ENCODE data around the gene WWOX.
A peak's percentile ranks its signal among the peaks of the same experiment; 100 is the strongest.

WWOX gene

DNA sequence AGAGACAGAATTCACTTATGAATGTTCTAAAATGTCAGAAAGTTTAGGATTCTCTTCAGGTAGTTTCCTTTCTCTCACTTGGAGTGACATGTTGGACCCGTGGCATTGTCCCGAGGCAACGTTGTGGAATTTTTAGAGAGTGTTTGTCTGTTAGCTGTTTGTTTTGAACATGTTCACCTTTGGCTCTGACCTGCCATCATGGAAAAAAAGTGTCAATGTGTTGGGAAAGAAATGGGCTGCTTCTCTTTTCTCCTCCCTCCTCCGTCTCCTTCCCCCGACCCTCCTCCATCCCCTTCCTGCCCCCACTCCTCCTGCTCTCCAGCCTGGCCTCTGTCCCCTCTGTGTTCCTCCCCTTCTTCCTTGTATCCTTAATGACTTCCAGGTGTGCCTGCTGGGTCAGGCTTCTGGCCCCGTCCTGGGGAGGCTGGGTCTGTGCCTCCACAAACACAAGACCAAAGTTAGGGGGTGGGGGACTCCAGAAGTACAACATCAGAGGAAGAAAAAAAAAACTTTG lies 1038.0 kb downstream of the WWOX start:
- no peak for DNase-seq

GRCh38 chr16:79139799-79140198 lies 1040.3 kb downstream of the WWOX start:
- DNase-seq: no peak

GRCh38 chr16:79143026-79143425 lies 1043.6 kb downstream of the WWOX start:
- no peak for DNase-seq

GRCh38 chr16:79150151-79150550 lies 1050.7 kb downstream of the WWOX start:
- no peak for DNase-seq

GRCh38 chr16:79150632-79151310 lies 1051.3 kb downstream of the WWOX start:
- DNase-seq: no peak

GRCh38 chr16:79154086-79154485 lies 1054.6 kb downstream of the WWOX start:
- DNase-seq: no peak

GRCh38 chr16:79155471-79155870 lies 1056.0 kb downstream of the WWOX start:
- no peak for DNase-seq

- DNase-seq: no peak
These were observed 1056.5 kb downstream of the WWOX start for GRCh38 chr16:79155904-79156303.

GRCh38 chr16:79156761-79157160 lies 1057.3 kb downstream of the WWOX start:
- no peak for DNase-seq

DNA sequence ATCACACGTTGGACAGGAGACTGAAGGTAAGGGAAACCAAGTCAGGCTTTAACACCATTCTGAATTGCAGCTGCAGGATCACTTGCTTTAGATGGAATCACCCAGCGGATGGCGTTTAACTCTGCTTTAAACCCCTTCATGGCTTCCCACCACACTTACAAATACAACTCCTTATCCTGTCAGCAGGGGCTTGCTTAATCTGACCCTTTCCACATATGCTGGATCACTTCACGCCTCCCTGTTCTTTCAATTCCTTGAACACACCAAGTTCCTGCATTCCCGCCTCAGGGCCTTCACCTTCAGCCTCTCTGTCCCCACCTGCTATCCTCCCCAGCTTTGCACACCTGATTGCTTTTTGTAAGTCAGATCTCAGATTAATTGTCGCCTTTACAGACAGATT lies 1058.9 kb downstream of the WWOX start:
- DNase-seq: no peak

- no peak for DNase-seq
These were observed 1060.0 kb downstream of the WWOX start for GRCh38 chr16:79159261-79160049.

GRCh38 chr16:79162977-79163376 lies 1063.5 kb downstream of the WWOX start:
- DNase-seq: no peak

DNA sequence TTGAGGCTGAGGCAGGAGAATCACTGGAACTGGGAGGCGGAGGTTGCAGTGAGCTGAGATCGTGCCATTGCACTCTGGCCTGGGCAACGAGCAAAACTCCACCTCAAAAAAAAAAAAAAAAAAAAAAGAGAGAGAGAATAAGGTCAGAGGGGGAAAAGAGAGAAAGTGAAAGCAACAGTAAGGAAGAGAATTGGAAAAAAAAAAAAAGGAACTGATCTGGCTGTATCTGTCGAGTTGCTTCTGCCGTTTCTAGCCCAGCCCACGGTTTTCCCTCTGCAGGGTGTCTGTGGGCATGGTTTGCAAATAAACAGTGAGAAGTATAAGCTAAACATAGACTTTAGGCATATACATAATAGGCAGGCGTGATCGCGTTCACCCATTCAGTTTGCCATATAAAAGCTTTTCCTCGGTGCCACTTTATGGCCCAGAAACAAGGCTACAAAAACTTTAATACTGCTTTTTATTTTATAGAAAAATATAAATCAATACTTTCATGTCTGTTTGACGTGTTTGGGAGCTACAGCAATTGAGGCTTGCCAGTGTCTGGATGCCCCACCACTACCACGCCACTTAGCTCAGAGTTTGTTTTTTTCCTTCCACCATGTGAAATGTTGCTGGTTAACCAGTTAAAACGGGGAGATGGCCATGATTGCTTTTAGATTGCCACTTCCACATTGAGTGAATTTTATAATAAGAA lies 1064.4 kb downstream of the WWOX start:
- DNase-seq: peak in 1 of 2 donors; percentile 5

- DNase-seq: no peak
These were observed 1065.0 kb downstream of the WWOX start for GRCh38 chr16:79164388-79164995.

DNA sequence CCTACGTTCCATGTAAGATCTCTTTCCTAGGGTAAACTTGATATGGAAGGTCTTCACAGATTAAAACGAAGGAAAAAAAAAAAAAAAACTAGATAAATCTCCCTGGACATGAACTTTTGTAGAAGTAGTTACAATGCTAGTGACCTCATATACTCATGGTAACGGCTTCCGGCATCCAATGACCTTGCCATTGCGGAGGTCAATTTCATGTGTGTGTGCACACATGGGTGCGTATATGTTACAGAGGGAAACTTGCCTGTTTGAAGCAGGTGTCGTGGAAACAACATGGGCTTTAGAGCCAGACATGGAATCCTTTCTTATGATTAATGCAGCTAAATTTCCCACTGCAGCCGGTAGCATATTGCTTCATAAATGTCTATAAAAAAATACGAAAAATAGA lies 1065.6 kb downstream of the WWOX start:
- no peak for DNase-seq

- no peak for DNase-seq
These were observed 1066.1 kb downstream of the WWOX start for GRCh38 chr16:79165506-79165905.

DNA sequence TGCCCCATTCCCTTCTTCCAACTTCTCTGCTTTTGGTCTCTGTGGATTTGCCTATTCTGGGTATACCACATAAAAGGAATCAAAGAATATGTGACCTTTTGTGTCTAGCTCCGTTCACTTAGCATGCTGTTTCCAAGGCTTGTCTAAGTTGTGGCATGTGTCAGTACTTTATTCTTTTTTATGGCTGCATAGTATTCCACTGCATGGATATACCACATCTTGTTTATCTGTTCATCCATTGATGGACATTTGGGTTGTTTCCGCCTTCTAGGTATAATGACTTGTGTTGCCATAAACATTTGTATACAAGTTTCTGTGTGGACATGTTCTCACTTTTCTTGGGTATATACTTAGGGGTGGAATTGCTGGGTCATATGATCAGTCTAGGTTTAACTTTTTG lies 1068.4 kb downstream of the WWOX start:
- no peak for DNase-seq

- no peak for DNase-seq
These were observed 1068.9 kb downstream of the WWOX start for GRCh38 chr16:79168321-79168720.

DNA sequence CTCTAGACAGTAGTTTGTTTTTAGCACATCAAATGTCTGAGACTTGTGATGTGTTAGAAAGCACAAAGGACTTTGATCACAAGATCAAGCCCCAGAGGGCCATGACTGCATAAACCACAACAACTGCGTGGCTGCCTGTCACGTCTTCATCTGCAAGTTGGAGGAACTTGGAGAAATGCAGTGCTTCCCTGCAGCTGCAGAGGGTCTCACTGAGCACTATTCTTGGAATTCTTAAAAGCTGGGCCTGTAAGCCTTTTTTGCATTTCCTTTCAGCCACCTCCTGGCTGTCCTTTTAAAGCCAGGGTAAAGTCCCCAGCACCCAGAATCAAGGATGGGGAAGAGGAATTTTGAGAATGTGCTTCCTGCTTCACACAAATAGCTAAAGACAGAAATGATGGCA lies 1069.8 kb downstream of the WWOX start:
- DNase-seq: peak in 1 of 2 donors; percentile 13

DNA sequence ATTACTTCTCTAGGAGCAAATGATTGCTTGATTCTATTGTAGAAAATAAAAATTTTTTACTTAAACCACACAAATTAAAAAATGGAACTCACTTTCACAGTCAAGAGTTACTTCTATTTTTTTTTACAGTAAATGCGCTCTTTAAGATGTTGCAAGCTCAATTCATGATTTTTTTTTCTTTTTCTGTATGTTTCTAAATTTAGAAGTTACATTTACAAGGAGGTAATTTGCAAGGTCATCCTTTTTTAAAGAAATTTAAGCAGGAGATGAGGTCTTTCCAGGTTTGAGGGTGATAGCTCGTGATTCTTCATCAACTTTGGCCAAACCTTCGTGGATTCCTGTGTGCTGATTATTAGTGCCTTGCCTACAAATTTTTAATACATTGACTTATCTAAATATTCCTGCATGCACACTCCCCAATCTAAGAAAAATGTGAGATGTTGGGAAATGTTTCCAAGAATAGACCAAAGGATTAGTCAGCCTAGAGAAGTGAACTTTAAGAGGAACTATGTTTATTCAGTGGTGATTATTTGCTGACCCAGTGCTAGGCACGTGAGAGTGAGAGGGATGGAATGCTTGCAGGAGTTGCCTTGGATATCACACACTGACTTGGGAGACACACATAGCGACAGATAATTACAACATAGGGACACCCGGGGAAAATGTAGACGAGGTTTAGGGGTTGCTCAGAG lies 1071.2 kb downstream of the WWOX start:
- peak in 1 of 2 donors; percentile 62 for DNase-seq

- no peak for DNase-seq
These were observed 1072.0 kb downstream of the WWOX start for GRCh38 chr16:79171504-79171903.

DNA sequence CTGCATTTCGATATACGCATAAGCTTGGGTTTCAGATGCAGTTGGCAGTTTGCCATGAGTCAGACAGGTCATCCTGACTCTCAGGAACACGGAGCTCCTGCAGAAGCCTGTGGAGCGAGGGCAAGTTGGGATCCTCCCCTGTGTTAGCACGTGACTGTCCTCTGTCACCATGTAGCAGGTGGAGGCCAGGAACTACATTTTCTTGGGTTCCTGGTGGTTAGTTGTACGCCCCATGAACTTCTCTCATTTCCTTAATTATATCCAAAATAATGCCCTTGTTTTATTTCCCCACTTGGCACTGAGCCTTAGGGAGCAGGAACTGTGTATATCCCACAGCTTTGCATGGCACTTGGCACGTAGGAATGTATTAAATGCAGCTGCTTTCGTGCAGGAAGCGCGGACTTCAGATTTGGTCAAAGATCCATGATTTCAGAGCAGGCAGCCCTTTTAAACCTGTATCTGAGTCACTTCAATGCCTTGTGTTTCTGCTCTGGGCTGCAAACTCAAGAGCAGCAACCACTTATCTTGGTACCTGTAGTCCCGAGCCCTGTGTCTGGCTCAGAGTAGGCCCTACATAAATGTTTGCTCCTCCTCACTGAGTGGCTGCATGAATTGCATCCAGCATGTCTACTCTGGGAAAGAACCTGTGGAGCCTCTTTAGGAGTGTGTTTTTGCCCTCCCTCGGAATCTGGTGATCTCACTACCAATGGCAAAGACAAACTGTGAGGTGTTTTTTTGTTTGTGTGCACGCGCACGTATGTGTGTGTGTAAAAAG lies 1072.7 kb downstream of the WWOX start:
- DNase-seq: no peak
